Adrenal gland (tissue), 5 donors: ENCODE measurements around the gene GADD45G.

Source experiments
- CTCF ChIP-seq, 6 experiments: fragments of 450-650 bp in 4 of 6; fragments of 200-600 bp in 2 of 6; sonication (generic) in 1 of 6; IDR thresholded peaks; 1 replicate in 5 of 6; 2 replicates in 1 of 6; pipeline versions ENCODE4 v1.5.1 to v1.8.0; 2016 to 2021; ENCODE audit warnings: antibody characterized with exemption in 6 of 6, mild to moderate bottlenecking in 2 of 6, moderate library complexity in 1 of 6
- POLR2A ChIP-seq, 2 donors: fragments of 450-650 bp; IDR thresholded peaks; one replicate each; pipeline ENCODE4 v1.6.1; 2017; ENCODE audit warnings: antibody characterized with exemption in 2 of 2, mild to moderate bottlenecking in 2 of 2, moderate library complexity in 1 of 2
- donor health status: DM: no; HTN: no; CAD: no.

- TF ChIP-seq CTCF (IDR thresholded peaks at IDR 0.05) (peak in 1 of 6 experiments; percentile 12), POLR2A (IDR thresholded peaks at IDR 0.05) (no peak)
Observed at GRCh38 chr9:89623925-89624420, 19.2 kb downstream of the GADD45G start.
